DMS53 treated with DMSO at 0.1 percent for 48 hours (cell line): ENCODE data around the gene NOX5.

Experiments used
- DNase-seq: peaks from one replicate; lab custom pipeline; 2025; ENCODE audit not compliant: unreplicated experiment; lab: John Stamatoyannopoulos, UW

NOX5 gene

DNA sequence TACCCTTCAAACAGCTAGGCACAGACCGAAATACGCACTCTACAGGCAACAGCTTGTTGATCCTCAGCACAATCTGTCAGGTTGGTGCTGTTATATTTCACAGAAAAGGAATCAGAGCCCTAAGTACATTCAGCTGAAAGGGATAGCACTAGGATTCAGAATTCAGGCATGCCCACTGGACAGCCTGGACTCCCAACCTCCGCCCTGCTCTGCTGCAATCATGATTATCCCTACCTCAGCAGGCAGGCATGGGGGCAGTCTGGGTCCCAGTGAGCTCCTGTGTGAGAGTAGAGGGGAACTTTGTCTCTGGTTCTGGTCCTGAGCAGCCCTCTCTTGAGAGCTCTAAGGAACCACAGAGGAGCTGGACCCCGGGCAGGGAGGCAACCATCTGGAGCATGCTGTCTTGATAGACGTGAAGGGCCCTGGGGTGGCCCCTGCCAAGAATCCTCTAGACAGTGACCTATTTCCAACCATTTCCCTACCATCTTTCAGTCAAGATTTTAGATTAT, 23.4 kb upstream of the NOX5 start:
- no peak for DNase-seq

DNA sequence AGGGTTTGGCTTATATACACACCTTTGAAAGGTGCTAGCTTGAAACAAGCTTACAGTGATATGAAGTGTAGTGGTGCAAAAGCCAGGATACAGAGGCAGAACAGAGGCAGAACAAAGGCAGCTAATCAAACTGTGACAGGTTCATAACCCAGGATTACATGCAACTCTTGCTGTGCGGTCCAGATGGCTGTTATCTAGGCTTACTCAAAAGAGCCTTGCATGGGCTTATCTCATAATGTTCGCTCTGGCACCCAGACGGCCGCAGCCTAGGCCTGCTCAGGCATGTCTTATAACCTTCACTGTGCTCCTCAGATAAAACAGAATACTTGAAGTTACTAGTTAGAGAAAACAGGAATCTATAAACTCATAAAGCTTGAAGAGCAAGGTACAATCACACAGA, 22.8 kb upstream of the NOX5 start:
- no peak for DNase-seq

DNA sequence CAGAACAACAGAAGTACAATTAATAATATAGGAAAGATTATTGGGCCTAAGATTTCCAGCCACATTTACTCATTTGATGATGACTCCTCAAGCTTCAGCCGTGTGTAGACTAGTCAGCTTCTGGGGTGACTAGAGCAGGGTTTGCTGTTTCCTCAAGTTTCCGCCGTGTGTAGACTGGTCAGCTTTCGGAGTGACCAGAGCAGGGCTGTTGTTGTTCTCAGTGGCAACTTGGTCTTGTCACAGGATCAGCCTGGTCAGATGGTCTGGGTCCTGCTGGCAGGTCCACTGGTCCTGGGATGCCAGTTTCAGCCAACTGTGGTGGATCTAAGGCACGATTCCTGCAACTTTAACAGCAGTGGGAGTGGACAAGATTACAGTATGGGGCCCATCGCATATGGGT, 21.8 kb upstream of the NOX5 start:
- DNase-seq = no peak

DNA sequence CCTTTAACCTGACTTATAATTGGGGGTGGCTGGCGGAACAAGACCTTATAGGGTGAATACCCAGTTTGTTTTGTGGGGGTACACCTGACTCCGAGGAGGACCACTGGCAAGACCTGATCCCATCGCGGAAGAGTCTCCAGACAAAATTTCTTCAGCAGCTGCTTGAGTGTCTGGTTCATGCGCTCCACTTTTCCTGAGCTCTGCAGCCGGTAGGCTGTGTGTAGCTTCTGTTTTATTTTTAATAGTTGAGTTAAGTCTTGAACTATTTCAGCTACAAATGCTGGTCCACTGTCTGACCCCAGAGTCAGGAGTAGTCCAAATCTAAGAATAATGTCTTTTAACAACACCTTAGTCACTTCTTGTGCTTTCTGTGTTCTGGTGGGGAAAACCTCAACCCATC, 21.2 kb upstream of the NOX5 start:
- DNase-seq = no peak

DNA sequence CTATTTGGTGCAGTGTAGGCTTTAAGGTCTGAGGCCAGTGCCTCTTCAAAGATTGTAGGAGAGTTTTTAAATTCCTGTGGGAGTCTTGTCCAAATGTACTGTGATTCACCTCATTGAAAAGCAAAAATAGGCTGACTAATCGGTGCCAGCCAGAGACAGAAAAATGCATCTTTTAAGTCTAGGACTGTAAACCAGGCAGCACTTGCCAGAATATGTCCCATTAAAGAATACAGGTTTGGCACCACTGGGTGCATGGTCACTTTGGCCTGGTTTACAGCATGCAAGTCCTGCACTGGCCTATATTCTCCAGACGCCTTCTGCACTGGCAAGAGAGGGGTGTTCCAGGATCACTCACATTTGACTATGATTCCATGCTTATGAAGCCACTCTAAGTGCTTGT, 20.3 kb upstream of the NOX5 start:
- no peak for DNase-seq

DNA sequence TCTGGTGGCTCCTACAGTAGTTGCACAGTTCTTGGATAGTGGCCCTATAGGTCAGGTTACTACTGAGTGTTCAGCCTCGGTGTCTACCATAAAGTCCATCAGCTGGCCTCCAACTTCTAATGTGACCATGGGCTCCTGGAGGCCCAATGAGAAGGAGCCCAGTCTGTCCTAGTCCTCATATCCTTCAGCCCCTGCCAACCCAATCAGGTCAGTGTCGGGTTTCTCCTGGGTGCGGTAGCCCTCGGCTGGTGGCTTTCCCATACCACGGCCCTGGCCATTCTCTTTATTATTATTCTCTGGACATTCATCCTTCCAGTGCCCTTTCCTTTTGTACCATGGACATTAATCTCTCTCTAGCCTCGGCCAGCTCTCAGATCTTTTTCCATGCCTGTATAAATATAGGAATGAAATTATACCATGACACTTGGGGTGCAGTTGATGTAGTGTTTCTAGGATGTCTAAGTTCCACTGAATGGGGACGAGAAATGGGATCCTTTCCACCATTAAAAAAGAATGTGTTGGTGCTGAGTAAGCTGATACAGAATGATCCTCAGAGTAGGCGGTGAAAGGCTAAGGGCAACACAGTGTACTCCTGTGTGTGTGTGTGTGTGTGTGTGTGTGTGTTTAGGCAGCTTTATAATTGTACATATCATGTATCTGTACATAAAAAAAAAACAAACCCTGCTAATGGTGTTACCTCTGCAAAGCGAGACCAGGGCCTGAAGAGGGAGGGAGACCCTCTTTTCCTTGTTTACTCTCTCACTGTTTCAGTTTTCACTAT, 19.3 kb upstream of the NOX5 start:
- no peak for DNase-seq

DNA sequence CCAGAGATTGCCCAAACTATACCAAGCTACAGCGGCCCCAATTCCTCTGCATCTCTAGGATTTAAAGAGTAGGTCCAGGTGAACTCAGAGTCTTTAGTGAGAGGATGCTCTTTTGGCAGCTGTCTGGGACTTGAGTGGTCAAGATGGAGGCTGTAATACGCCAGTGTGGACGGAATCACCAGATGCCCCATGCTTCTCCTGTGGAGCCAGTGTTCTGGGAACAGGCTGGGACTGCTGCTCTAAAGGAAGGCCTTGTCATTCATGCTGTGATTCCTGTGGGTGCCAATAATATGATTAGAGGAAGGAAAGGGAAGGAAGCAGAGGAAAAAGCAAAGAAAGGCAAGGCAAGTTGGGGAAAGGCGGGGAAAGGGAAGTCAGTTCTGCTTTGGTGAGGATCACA, 17.4 kb upstream of the NOX5 start:
- no peak for DNase-seq

DNA sequence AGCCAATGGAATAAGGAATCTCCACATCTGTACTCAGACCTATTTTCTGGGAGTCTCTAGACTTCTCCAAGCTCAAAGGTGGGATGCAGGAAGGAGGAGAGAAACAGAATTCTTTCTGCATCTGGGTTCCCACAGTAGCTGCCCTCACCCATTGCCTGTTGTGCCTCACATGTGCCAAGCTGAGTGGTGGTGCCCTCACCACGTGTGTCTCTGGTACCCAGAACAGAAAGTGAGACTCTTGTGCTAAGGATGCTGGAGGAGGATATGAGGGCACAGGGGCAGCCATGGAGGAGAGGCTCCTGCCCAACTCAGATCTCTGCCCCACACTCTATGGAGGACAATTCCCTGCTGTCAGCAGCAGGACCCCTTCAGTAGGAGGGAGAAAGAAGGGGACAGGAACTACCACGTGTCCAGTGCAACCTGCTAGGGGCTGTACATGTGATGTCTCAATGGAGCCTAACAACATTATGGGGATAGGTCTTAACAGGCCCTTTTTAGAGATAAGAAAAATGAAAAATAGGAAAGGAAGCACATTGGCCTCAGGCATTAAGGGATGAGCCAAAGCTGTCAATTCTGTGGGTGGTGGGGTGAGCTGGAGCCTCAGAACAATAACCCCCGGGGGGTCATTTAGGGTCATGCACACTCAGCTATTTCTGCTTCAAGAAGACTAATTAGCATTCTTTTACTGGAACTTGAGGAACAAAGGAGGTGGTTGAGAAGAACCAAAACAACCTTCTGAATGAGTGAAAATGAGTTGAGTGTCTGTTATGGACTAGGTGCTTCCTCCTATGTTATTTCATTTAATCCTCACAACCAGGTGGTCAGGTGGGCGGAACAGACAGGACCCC, 16.3 kb upstream of the NOX5 start:
- DNase-seq = no peak

DNA sequence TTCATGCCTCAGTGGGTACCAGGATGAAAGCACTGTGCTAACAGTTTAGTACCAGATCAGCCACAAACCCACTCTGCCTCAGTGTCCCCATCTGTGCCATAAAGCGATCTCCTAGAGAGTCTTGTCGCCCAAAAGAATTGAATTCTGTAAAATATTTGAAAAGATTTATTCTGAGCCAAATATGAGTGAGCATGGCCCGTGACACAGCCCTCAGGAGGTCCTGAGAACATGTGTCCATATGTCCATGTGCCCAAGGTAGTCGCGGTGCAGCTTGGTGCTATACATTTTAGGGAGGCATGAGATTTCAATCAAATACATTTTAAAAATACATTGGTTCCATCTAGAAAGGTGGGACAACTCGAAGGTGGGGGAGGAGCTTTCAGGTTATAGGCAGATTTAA, 15.4 kb upstream of the NOX5 start:
- DNase-seq = no peak

DNA sequence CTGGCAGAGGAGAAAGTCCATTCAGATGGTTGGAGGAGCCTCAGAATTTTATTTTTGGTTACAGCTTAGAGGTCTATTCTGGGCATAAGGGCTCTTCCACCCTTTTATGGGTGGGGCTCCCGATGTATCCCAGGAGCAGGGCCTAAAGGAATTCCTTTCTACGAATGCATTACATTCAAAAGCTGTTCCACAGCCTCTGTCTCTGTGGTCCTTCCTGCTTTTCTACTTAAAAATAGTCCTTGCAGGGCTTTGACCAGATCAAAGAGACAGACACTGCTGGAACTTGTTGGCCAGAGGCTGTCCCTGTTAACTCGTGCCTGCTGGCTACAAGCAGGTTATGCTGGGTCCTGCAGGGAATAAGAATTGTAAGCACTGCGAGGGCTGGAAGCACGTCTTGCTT, 14.4 kb upstream of the NOX5 start:
- no peak for DNase-seq

DNA sequence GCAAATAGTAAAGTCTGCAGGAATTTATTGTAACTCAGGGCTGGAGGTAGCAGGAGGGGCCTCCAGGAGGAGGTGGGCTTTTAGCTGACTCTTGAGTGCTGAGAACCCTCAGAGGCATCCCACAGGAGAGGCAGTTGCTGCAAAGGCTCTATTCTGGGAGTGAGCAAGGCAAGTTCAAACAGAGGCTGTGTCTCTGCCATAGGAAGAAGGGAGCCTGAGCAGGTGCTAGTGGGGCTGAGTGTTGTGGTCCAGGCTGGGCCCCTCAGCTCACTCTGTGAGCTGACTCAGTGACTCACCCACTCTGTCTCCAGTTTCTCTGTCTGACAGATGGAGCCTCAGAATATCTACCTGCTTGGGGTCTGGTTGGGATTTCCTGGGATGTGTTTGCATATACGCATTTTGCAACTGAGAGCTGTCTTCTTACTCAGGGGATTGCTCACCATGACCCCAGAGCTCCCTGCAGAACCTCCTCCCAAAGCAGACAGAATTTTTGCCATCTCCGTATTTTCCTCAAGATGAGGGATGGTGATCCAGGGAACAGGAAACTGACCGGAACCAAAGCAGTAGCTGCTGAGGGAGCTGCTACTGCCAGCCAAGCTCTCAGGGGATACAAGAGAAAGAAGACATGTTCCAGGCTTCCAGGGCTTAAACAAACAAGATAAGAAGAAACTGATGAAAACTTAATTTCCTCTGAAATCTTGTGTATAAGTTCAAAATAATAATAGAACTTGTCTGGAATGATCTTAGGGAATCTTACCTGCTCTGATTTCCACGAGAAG, 13.6 kb upstream of the NOX5 start:
- DNase-seq = no peak

DNA sequence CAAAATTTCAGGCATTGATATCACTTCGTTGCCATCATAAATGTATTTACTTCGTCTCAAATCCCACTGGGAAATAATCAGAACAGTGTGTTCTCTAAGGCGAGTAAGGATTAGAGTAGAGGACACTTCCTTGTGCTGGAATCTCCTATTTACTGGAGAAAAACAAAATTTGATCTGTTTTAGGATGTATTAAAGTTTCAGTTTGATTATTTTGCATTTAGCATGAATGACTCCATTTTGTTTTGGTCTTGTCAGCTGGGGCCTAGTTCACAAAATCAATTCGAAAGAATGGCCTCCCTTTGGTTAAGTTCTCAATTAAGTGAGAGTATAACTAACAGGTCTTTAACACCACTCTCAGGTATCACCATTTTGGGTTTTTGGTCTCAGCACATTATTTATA, 11.7 kb upstream of the NOX5 start:
- no peak for DNase-seq

DNA sequence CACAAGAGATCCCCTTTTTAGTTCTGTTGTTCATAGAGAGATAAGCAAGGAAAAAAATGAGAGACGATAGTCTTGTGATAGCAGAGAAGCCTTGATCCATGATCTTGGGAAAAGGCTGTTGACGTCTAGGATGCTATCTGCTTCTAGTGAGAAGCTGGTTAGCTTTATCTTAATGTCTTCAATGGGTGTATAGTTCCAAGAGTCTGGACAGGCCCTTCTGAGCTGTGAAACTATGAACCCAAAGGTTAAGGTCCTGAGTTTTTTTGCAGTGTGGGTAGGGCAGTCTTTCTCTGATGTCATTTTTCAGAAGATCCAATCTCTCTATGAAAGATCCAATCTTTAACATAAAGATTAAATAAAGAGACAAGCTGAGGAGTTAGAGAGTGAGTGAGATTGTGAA, 10.5 kb upstream of the NOX5 start:
- no peak for DNase-seq

DNA sequence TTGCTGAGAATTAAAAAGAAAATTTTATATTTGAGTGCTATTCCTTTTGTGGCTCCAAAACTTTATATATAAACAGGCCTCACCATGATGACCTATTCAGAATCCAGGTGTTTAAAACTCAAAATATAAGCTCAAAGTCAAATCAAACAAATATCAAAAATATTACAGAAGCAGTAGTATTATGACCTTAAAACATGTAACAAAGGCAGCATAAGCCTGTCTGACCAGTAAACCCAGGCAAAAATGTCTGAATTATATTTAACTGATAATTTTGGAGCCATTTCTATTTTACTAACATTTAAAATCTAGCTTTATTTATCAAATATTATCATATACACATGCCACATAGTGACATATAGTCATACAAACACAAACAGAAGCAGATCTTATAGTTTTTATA, 6.4 kb upstream of the NOX5 start:
- DNase-seq = no peak

DNA sequence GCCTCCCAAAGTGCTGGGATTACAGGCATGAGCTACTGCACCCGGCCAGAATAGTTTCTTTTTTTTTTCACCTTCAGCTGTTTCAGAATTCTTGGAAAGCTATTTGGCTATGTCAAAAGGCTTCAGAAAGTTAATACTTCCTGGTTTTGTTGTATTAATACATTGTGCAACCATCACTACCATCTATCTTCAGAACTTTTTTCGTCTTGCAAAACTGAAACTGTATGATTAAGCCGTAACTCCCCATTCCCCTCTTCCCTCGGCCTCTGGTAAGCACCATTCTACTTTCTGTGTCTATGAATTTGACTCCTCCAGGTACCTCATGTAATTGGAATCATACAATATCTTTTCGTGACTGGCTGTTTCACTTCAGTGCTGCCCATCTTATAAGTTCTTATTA, 5.2 kb upstream of the NOX5 start:
- no peak for DNase-seq

DNA sequence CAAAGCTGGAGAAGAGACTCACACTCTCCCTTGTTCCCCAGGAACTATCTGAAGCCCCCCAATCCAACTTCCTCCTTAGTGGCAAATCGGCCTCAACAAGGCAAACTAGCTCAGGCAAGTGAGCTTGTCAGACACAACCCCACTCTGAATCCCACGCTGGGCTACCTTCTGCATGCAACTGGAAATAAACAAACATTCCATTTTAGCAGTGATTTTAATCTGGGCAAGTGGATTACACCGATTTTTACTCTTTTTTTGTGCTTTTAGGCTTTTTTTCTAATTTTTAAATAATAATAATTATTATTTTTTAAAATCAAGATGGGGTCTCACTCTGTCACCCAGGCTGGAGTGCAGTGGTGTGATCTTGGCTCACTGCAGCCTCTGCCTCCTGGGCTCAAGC, 2.9 kb upstream of the NOX5 start:
- DNase-seq = no peak

DNA sequence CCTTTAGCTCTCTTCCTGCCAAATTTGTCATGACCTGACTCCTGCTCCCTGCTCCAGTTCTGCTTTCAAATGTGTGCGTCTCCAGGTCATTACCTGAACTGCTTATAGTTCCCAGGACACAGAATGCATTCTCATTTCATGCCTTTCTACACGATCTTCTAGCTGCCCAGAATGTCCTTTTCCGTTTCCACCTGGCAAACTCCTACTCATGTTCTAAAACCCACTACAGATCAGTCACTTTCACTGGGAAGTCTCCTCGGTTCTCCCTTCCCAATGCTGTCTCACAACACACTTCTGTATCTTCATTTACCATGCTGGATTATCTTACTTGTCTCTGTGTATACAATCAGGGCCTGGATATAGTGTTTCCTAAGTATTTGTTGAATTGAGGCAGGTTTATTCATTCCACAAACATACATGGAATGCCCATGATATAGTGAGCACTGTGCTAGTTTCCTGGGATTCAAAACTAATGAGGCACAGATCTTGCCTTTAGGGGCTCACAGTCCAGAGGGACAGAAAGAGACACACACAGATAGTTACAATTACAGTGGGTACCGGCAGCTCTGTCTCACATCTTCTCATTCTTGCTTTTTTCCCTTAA, 1.6 kb upstream of the NOX5 start:
- DNase-seq = no peak

DNA sequence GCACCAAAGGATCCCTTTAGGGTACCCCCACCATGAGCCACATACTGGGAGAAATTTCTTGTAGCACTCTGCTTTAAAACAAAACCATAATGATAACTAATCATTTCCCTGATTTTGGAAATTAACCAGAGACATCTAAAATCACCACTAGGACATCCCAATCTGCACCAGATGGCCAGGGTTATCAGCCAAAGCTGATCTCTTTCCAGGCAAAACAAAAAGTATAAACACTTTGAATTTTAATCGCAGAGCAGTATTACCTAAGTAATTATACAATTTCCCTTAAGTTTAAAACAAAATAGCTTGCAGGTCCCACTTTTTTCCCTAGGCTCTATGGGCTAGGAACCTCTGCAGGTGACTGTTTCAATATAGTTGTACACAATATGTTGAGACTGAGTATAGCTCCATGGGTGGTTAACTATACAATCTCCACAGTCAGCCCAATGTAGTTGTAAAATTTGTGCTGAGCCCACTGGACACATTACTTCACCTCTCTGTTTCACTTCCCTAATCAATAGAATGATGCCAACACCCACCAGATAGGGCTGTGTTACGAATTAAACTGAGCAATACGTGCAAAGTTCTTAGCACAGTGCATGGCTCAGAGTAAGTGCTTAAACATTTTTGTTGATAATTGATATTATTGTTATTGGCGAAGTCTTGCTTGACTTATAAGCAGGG, 629 bp upstream of the NOX5 start:
- DNase-seq = no peak

DNA sequence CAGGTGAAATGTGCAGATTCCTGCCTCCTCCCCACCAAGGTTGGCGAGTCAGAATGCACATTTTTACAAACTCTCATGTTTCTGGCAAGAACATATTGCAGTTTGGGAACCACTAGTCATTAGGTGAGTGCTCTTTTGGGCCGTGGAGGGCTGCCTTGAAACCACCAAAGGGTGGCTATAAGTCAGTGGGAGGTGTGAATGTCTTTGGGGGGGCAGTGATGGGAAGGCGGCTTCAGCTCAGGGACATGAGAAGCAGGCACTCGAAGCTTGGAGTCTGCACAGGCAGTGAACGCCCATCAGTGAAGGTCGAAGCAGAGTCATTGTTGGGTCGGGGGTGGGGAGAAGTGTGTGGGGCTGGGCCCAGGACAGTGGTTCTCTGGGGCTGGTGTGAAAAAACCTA, 1.1 kb downstream of the NOX5 start:
- DNase-seq = no peak

DNA sequence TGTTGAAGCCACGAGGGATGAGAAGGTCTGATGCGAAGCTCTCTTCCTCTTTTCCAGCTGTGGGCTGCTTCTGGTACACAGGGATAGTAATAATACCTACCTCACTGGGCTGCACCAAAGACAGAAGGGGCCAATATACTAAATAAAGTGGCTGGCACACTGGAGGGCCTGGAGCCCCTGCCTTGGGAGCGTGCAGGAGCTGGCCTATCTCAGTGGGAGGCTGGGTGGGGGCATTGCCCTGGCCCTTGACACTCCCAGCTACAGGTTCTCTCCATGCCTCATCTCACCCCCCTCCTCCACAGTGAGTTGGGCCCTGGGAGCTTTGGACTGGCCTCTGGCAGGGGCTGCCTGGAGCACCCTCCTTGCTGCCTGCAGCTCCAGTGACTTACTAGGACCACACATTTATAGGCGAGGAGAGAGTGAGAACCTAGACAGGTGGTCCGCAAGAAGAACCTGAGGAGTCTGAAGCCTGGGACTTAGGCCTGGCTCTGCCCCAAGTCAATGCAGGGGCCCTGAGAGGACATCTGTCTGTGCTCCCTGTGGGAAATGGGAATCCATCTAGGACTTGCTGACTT, 1.6 kb downstream of the NOX5 start:
- no peak for DNase-seq
